GM12878 (cell line): ENCODE measurements around the gene PDGFD. TPM values are rescaled to one million over a fixed set of nuclear protein-coding genes. Genes with fewer than 3 reads are reported as not detected.

ENCODE experiments used
- ATAC-seq: fragments of 200-7000 bp; cut with Tn5 transposase; 3 replicates; pipeline ENCODE4 v1.9.1; 2020; ENCODE audit warnings: mild to moderate bottlenecking, moderate library complexity
- BruUV-seq: library from RNA; stranded (reverse); fragments of 400-500 nt; replicated peaks from 2 replicates; lab custom pipeline; 2021; lab: Mats Ljungman, UMichigan
- CTCF ChIA-PET: fragments of 300-600 bp; sonication (Branson Sonifier 250); formaldehyde crosslinking; extraction: SDS; loops from one replicate; lab custom pipeline; 2021; ENCODE audit warnings: inconsistent platforms; lab: Yijun Ruan, JAX
- POLR2A ChIA-PET: fragments of 350-600 bp; formaldehyde crosslinking; extraction: SDS; loops from one replicate; lab custom pipeline; 2021; ENCODE audit warnings: inconsistent platforms; lab: Charles Lee
- RAD21 ChIA-PET: fragments of 300-600 bp; sonication (Branson Sonifier 250); formaldehyde crosslinking; loops from one replicate; lab custom pipeline; 2023; ENCODE audit warnings: antibody characterized with exemption; ENCODE audit not compliant: unreplicated experiment; lab: Charles Lee
- SMC1A ChIA-PET: fragments of 300-600 bp; sonication (Branson Sonifier 250); formaldehyde crosslinking; loops from one replicate; lab custom pipeline; 2023; ENCODE audit not compliant: unreplicated experiment, uncharacterized antibody; lab: Charles Lee
- DNase-seq: peaks from one replicate; pipeline ENCODE4 v3.0.0-alpha.2; 2011; ENCODE audit warnings: low read depth, low spot score
- FAIRE-seq: peaks from 3 replicates; lab custom pipeline; 2011; peaks lifted over from hg19 to GRCh38; lab: Jason Lieb, UNC
- H2AFZ ChIP-seq: 2 replicates; pipeline ENCODE4 v1.6.0; 2011; ENCODE audit warnings: low read depth, low read length, control low read depth; ENCODE audit not compliant: control insufficient read depth
- H3K27ac ChIP-seq: 2 replicates; pipeline ENCODE4 v1.5.1; 2011; ENCODE audit warnings: control low read depth; ENCODE audit not compliant: control insufficient read depth, insufficient read depth
- H3K27me3 ChIP-seq, 2 experiments: replicated peaks in 1 of 2; 2 replicates each; pipeline versions ENCODE4 v1.6.0 to v1.6.1; 2011; ENCODE audit warnings: low read length in 1 of 2; ENCODE audit not compliant: control insufficient read depth in 2 of 2, insufficient read depth in 2 of 2
- H3K36me3 ChIP-seq, 2 experiments: 2 replicates each; pipeline ENCODE4 v1.5.1; 2011; ENCODE audit warnings: low read length in 1 of 2; ENCODE audit not compliant: control insufficient read depth in 2 of 2, insufficient read depth in 2 of 2
- H3K4me1 ChIP-seq: 2 replicates; pipeline ENCODE4 v1.6.1; 2011; ENCODE audit warnings: mild to moderate bottlenecking, low read length, moderate library complexity, mixed read lengths; ENCODE audit not compliant: control insufficient read depth, insufficient read depth
- H3K4me2 ChIP-seq: 2 replicates; pipeline ENCODE4 v1.6.0; 2011; ENCODE audit warnings: control low read depth; ENCODE audit not compliant: control insufficient read depth, insufficient read depth
- H3K4me3 ChIP-seq: fragments of 200-600 bp; sonication (generic); 2 replicates; pipeline ENCODE4 v1.5.1; 2016
- H3K79me2 ChIP-seq: 2 replicates; pipeline ENCODE4 v1.6.0; 2011; ENCODE audit warnings: low read length; ENCODE audit not compliant: control insufficient read depth, insufficient read depth
- H3K9ac ChIP-seq: 2 replicates; pipeline ENCODE4 v1.8.0; 2011; ENCODE audit warnings: low read length, control low read depth, mixed read lengths; ENCODE audit not compliant: control insufficient read depth, insufficient read depth
- H3K9me3 ChIP-seq: replicated peaks from 3 replicates; pipeline ENCODE4 v1.5.1; 2011; ENCODE audit warnings: mild to moderate bottlenecking, low read length; ENCODE audit not compliant: control insufficient read depth, insufficient read depth
- H4K20me1 ChIP-seq: 2 replicates; pipeline ENCODE4 v1.6.0; 2011; ENCODE audit not compliant: control insufficient read depth, insufficient read depth
- BCL11A ChIP-seq: IDR thresholded peaks from 2 replicates; pipeline ENCODE4 v1.6.1; 2011; ENCODE audit warnings: low read depth, low read length
- CEBPB ChIP-seq, 2 experiments: fragments of 150-350 bp in 1 of 2; IDR thresholded peaks; 2 replicates each; pipeline ENCODE4 v1.6.1; 2012 to 2014; ENCODE audit warnings: low read depth in 2 of 2, low read length in 2 of 2, borderline replicate concordance in 1 of 2, inconsistent platforms in 1 of 2
- HSF1 ChIP-seq: fragments of 150-350 bp; IDR thresholded peaks from 2 replicates; pipeline ENCODE4 v1.6.1; 2014; ENCODE audit warnings: mild to moderate bottlenecking, low read depth, low read length
- LARP7 ChIP-seq: fragments of 450-650 bp; IDR thresholded peaks from 2 replicates; pipeline ENCODE4 v1.6.1; 2017; ENCODE audit warnings: mild to moderate bottlenecking
- MEF2A ChIP-seq: IDR thresholded peaks from 2 replicates; pipeline ENCODE4 v1.6.1; 2011; ENCODE audit warnings: low read depth, mild to moderate bottlenecking, low read length, moderate library complexity; ENCODE audit not compliant: insufficient read depth
- MYB ChIP-seq: fragments of 150-350 bp; IDR thresholded peaks from 2 replicates; pipeline ENCODE4 v1.6.1; 2014; ENCODE audit warnings: mild to moderate bottlenecking, low read depth, low read length, borderline replicate concordance
- NFYB ChIP-seq: IDR thresholded peaks from 2 replicates; pipeline ENCODE4 v1.6.1; 2011; ENCODE audit warnings: low read depth, mild to moderate bottlenecking, low read length, improper control_type of control experiment, moderate library complexity; ENCODE audit not compliant: insufficient read depth
- NR2C2 ChIP-seq: IDR thresholded peaks from 2 replicates; pipeline ENCODE4 v1.6.1; 2011; ENCODE audit warnings: borderline replicate concordance, low read depth; ENCODE audit not compliant: control insufficient read depth, insufficient read length
- YY1 ChIP-seq: IDR thresholded peaks from 2 replicates; pipeline ENCODE4 v1.6.1; 2011; ENCODE audit warnings: low read depth, mild to moderate bottlenecking, low read length
- WGBS: methylation state at CpG from one replicate; pipeline ENCODE4 v1.1.6; 2016; ENCODE audit warnings: low lambda C conversion rate; ENCODE audit not compliant: insufficient replicate concordance, insufficient coverage; ENCODE audit errors: missing lambda C conversion rate; 5-methylcytosine and 5-hydroxymethylcytosine counted together
- in situ Hi-C: fragments of 300-500 bp; cut with MboI; formaldehyde crosslinking; loops from 9 replicates; pipeline ENCODE4 v1.14.3; 2018; ENCODE audit warnings: mixed read lengths
- intact Hi-C: fragments of 100-400 bp; cut with micrococcal nuclease; formaldehyde crosslinking; loops from one replicate; pipeline ENCODE4 v1.14.2; 2022; ENCODE audit not compliant: unreplicated experiment
- polyA plus RNA-seq, 11 experiments: library from polyadenylated mRNA; depleted of rRNA in 4 of 11; unstranded in 6 of 11; stranded (reverse) in 5 of 11; fragments of >200 nt; fragmentation: Nextera tagmentation in 4 of 11; fragmentation: Illumina TruSeq in 1 of 11; extraction: Ambion mirVana in 4 of 11; extraction: Trizol in 1 of 11; gene quantifications; 1 replicate in 1 of 11; 2 replicates in 10 of 11; pipeline versions ENCODE4 v1.2.1 to v1.2.3, GENCODE V29; 2011 to 2016; ENCODE audit warnings: inconsistent platforms in 2 of 11, missing spikeins in 2 of 11, low read depth in 1 of 11
- total RNA-seq, 4 experiments: library from RNA; depleted of rRNA in 3 of 4; stranded (reverse); fragments of >200 nt in 3 of 4; fragmentation: Illumina TruSeq in 1 of 4; extraction: Trizol in 1 of 4; gene quantifications; 2 replicates each; pipeline versions ENCODE4 v1.2.1 to v1.2.3, GENCODE V29; 2013 to 2021

Gene PDGFD
- total and polyA plus RNA-seq, 10 of the 15 experiments (the other 5 are each of a cell fraction or from before 2014, with no cell fraction given) = 0.05 to 0.13 TPM; not detected in 8

- TF ChIP-seq MYB (no peak), NFYB (no peak), BCL11A (no peak), YY1 (no peak), MEF2A (no peak)
Observed at GRCh38 chr11:104148074-104148473, 15.9 kb downstream of the PDGFD start (continued).

- in situ Hi-C loops = no loop called here
- RAD21 ChIA-PET = interaction anchor here (0.6 kb wide), 1 partner anchor 319 kb away, joined by 3 read pairs; no protein-coding TSS in a partner anchor
- no peaks in the 10 kb centered on the region for H3K79me2 ChIP-seq
- H3K27ac ChIP-seq = no peak overlapping the region
- no peak overlapping the region for H2AFZ ChIP-seq
- ATAC-seq = no peak
- no peaks in the 10 kb centered on the region for H4K20me1 ChIP-seq
- no peak overlapping the region for H3K4me2 ChIP-seq
- 30% methylated on average over 3 of the region's 3 CpGs for WGBS
- TF ChIP-seq LARP7 (no peak), NR2C2 (no peak), HSF1 (no peak), CEBPB (IDR thresholded peaks at IDR 0.05; ENCODE audit: borderline replicate concordance in 1 of 2, low read depth in 2 of 2, low read length in 2 of 2) (no peak)
- TF ChIP-seq, all 136 proteins: peak for 0
- Histone ChIP-seq H3K4me1 (no peaks in the 10 kb centered on the region), H3K27me3 (no peaks in the 10 kb centered on the region), H3K36me3 (no peaks in the 10 kb centered on the region), H3K4me3 (no peak overlapping the region), H3K9ac (no peak overlapping the region), H3K9me3 (no peaks in the 10 kb centered on the region)
- ChIA-PET SMC1A (no interaction called here), CTCF (interaction anchor here (1.1 kb wide), 1 partner anchor 10 kb away, joined by 3 read pairs; no protein-coding TSS in a partner anchor), POLR2A (no interaction called here)
- intact Hi-C loops = no loop called here
- FAIRE-seq (no peak), DNase-seq (no peak)
- no TSS peak for BruUV-seq
Observed at GRCh38 chr11:104146943-104147342, 17.0 kb downstream of the PDGFD start.
